ENCODE data around the gene NFKBIL1.

Gene NFKBIL1

DNA sequence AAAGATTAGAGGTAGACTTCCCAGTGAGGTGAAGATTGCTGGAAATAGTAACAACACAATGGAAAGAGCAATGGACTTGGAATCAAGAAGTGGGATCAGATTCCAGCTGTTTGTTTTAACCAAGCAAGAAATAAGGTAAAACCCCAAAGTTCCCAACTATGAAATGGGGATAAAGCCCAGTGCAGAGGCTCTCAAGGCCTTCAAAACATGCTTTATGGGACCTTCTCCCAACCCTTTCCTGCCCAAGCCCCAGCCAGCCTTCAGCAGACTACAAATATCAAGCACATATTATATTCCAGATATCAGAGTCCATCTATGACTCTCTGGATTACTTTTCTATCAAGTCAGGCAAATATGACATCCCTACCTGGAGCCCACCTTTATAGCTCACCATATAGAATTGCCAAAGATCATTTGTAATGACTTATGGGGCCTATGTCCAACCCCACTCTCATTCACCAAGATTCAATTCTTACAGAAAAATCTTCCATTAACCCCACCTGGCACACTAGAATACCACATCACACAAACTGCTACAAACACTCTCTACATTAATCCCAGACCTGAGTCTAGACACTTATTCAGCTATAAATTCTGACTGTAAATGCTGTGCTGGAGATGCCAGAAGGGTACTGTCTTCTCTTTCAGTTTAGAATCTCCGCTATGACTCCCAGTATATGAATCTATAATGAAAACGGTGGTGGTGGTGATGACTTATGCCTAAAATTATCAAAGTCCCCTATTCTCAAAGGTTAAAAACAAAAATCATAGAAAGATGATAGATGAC lies 11.7 kb upstream of the NFKBIL1 start:
- Histone ChIP-seq H3K27me3 (ENCODE audit: insufficient read depth, poor library complexity, severe bottlenecking) (no peaks in the 10 kb centered on the region), H3K27ac (replicated peaks) (no peak overlapping the region; the same call in 1 of the 2 replicates), H3K4me3 (replicated peaks; ENCODE audit: insufficient read depth, low read length) (no peak overlapping the region)
- no peak for DNase-seq (ENCODE audit: low read depth in 1 of 2, low spot score in 1 of 2)
- TF ChIP-seq POLR2AphosphoS5 (IDR thresholded peaks at IDR 0.05; ENCODE audit: low read depth) = no peak
- no peak for TF ChIP-seq SPI1 (IDR thresholded peaks at IDR 0.05; ENCODE audit: borderline replicate concordance, low read depth)
- no peak for TF ChIP-seq GABPA (IDR thresholded peaks at IDR 0.05; ENCODE audit: low read depth)
- TF ChIP-seq, protein P1, sequence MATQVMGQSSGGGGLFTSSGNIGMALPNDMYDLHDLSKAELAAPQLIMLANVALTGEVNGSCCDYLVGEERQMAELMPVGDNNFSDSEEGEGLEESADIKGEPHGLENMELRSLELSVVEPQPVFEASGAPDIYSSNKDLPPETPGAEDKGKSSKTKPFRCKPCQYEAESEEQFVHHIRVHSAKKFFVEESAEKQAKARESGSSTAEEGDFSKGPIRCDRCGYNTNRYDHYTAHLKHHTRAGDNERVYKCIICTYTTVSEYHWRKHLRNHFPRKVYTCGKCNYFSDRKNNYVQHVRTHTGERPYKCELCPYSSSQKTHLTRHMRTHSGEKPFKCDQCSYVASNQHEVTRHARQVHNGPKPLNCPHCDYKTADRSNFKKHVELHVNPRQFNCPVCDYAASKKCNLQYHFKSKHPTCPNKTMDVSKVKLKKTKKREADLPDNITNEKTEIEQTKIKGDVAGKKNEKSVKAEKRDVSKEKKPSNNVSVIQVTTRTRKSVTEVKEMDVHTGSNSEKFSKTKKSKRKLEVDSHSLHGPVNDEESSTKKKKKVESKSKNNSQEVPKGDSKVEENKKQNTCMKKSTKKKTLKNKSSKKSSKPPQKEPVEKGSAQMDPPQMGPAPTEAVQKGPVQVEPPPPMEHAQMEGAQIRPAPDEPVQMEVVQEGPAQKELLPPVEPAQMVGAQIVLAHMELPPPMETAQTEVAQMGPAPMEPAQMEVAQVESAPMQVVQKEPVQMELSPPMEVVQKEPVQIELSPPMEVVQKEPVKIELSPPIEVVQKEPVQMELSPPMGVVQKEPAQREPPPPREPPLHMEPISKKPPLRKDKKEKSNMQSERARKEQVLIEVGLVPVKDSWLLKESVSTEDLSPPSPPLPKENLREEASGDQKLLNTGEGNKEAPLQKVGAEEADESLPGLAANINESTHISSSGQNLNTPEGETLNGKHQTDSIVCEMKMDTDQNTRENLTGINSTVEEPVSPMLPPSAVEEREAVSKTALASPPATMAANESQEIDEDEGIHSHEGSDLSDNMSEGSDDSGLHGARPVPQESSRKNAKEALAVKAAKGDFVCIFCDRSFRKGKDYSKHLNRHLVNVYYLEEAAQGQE (IDR thresholded peaks at IDR 0.05; ENCODE audit: insufficient replicate concordance, low read depth) = no peak
- TF ChIP-seq, protein P2, sequence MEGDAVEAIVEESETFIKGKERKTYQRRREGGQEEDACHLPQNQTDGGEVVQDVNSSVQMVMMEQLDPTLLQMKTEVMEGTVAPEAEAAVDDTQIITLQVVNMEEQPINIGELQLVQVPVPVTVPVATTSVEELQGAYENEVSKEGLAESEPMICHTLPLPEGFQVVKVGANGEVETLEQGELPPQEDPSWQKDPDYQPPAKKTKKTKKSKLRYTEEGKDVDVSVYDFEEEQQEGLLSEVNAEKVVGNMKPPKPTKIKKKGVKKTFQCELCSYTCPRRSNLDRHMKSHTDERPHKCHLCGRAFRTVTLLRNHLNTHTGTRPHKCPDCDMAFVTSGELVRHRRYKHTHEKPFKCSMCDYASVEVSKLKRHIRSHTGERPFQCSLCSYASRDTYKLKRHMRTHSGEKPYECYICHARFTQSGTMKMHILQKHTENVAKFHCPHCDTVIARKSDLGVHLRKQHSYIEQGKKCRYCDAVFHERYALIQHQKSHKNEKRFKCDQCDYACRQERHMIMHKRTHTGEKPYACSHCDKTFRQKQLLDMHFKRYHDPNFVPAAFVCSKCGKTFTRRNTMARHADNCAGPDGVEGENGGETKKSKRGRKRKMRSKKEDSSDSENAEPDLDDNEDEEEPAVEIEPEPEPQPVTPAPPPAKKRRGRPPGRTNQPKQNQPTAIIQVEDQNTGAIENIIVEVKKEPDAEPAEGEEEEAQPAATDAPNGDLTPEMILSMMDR (IDR thresholded peaks at IDR 0.05; ENCODE audit: insufficient read depth, low read length) = no peak

DNA sequence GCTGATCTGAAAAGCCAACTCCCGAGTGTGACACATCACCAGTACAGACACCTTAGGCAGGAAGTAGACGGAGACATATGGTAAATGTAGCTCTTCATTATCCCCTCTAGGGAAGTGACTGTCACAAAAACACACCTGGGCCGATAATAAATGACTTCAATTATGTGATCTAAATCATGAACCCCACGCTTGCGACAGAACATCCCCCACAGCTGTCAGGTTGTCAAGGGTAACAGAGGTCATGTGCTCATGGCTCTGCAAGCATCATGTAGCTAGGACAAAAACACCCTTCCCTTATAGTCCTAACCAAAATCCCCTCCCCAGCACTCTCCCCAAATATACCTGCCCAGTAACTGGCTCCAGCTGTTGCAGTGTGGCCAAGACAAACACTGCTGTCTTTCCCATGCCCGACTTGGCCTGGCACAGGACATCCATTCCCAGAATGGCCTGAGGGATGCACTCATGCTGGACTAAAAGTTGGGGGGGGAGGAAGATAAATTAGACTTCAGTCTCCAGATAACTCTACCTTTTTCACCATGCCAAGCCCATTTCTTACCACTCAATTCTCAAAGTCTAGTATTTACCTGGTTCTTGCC lies 8.5 kb upstream of the NFKBIL1 start:
- Histone ChIP-seq H3K27me3 (ENCODE audit: insufficient read depth, poor library complexity, severe bottlenecking) (no peaks in the 10 kb centered on the region), H3K4me3 (replicated peaks; ENCODE audit: insufficient read depth, low read length) (no peak overlapping the region), H3K27ac (replicated peaks) (no peak overlapping the region)
- no peak for DNase-seq (ENCODE audit: low read depth in 1 of 2, low spot score in 1 of 2)
- TF ChIP-seq, protein P1 (IDR thresholded peaks at IDR 0.05; ENCODE audit: insufficient replicate concordance, low read depth) = no peak
- TF ChIP-seq, protein P2 (IDR thresholded peaks at IDR 0.05; ENCODE audit: insufficient read depth, low read length) = no peak
- TF ChIP-seq SPI1 (IDR thresholded peaks at IDR 0.05; ENCODE audit: borderline replicate concordance, low read depth) = no peak
- TF ChIP-seq POLR2AphosphoS5 (IDR thresholded peaks at IDR 0.05; ENCODE audit: low read depth) = no peak
- TF ChIP-seq GABPA (IDR thresholded peaks at IDR 0.05; ENCODE audit: low read depth) = no peak

DNA sequence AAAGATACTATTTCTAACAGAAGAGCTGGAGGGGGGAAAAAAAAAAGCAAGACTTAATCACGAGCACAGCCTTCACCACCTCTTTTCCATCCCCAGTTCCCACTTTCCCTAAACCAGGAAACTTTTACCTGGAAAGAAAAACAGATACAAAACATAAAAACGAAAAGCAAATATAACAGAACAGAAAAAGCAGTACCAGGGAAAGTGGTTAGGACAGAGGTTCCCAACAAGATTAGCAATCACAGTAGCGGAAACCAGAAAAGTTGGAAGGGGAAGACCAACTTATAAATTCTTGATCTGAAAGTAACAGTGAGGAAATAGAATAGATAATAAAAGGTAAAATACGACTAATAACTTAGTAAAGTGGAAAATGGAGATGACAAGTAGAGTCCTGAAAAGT lies 6.8 kb upstream of the NFKBIL1 start:
- TF ChIP-seq SPI1 (IDR thresholded peaks at IDR 0.05; ENCODE audit: borderline replicate concordance, low read depth) (no peak), POLR2AphosphoS5 (IDR thresholded peaks at IDR 0.05; ENCODE audit: low read depth) (no peak), GABPA (IDR thresholded peaks at IDR 0.05; ENCODE audit: low read depth) (no peak)
- TF ChIP-seq, protein P2 (IDR thresholded peaks at IDR 0.05; ENCODE audit: insufficient read depth, low read length) = no peak
- TF ChIP-seq, protein P1 (IDR thresholded peaks at IDR 0.05; ENCODE audit: insufficient replicate concordance, low read depth) = no peak
- H3K27me3 ChIP-seq (ENCODE audit: insufficient read depth, poor library complexity, severe bottlenecking) = no peaks in the 10 kb centered on the region
- DNase-seq (ENCODE audit: low read depth in 1 of 2, low spot score in 1 of 2) = no peak
- peak overlapping the region; percentile 63 for H3K4me3 ChIP-seq (replicated peaks; ENCODE audit: insufficient read depth, low read length)
- peak overlapping the region; percentile 98 for H3K27ac ChIP-seq (replicated peaks)
